ENCODE measurements around the gene ZNF488.

Gene ZNF488

GRCh38 chr10:47406870-47407691, 23.0 kb upstream of the ZNF488 start:
- Histone ChIP-seq H3K27me3 (ENCODE audit: insufficient read depth, low read length, poor library complexity) (no peaks in the 10 kb centered on the region), H2BK15ac (replicated peaks; ENCODE audit: low read depth) (no peak overlapping the region), H2BK120ac (ENCODE audit: low read depth, low read length) (no peak overlapping the region), H2BK5ac (ENCODE audit: low read length) (no peak overlapping the region), H3K79me1 (ENCODE audit: low read length) (no peaks in the 10 kb centered on the region), H3K4me2 (ENCODE audit: low read length) (no peak overlapping the region), H3K18ac (ENCODE audit: low read length) (no peak overlapping the region), H3K4ac (ENCODE audit: low read depth, low read length) (peak overlapping the region; percentile 5), H3K36me3 (ENCODE audit: control insufficient read depth, insufficient read depth, low read length) (no peaks in the 10 kb centered on the region), H3K56ac (ENCODE audit: low read length) (no peak overlapping the region), H4K5ac (ENCODE audit: low read length) (no peak overlapping the region), H3K4me3 (ENCODE audit: low read length) (no peak overlapping the region), H3K4me1 (ENCODE audit: control insufficient read depth, low read depth, low read length) (peaks cover 13% of the 10 kb centered on the region), H2AK5ac (ENCODE audit: low read length) (no peak overlapping the region), H4K8ac (ENCODE audit: low read depth, low read length) (no peak overlapping the region), H3K23ac (ENCODE audit: low read length) (no peak overlapping the region), H3K27ac (ENCODE audit: low read depth, low read length) (peak overlapping the region; percentile 8), H3K79me2 (ENCODE audit: control insufficient read depth, insufficient read depth, low read length) (no peaks in the 10 kb centered on the region), H3K9ac (ENCODE audit: low read length) (no peak overlapping the region)
- peak; percentile 97 for DNase-seq
- WGBS (ENCODE audit: extremely low coverage, insufficient coverage, low lambda C conversion rate): no CpG with 5 or more reads among the region's 9 CpGs

GRCh38 chr10:47406548-47406869, 22.4 kb upstream of the ZNF488 start:
- Histone ChIP-seq H2AK5ac (ENCODE audit: low read length) (no peak overlapping the region), H3K23ac (ENCODE audit: low read length) (no peak overlapping the region), H3K18ac (ENCODE audit: low read length) (no peak overlapping the region), H3K4me1 (ENCODE audit: control insufficient read depth, low read depth, low read length) (peaks cover 14% of the 10 kb centered on the region), H3K9ac (ENCODE audit: low read length) (no peak overlapping the region), H3K56ac (ENCODE audit: low read length) (no peak overlapping the region), H2BK5ac (ENCODE audit: low read length) (no peak overlapping the region), H2BK120ac (ENCODE audit: low read depth, low read length) (no peak overlapping the region), H3K27ac (ENCODE audit: low read depth, low read length) (no peak overlapping the region), H3K27me3 (ENCODE audit: insufficient read depth, low read length, poor library complexity) (no peaks in the 10 kb centered on the region), H3K79me1 (ENCODE audit: low read length) (no peaks in the 10 kb centered on the region), H3K4me3 (ENCODE audit: low read length) (no peak overlapping the region), H2BK15ac (replicated peaks; ENCODE audit: low read depth) (no peak overlapping the region), H3K79me2 (ENCODE audit: control insufficient read depth, insufficient read depth, low read length) (no peaks in the 10 kb centered on the region), H3K36me3 (ENCODE audit: control insufficient read depth, insufficient read depth, low read length) (no peaks in the 10 kb centered on the region), H3K4me2 (ENCODE audit: low read length) (no peak overlapping the region), H4K8ac (ENCODE audit: low read depth, low read length) (no peak overlapping the region), H3K4ac (ENCODE audit: low read depth, low read length) (no peak overlapping the region), H4K5ac (ENCODE audit: low read length) (no peak overlapping the region)
- WGBS (ENCODE audit: extremely low coverage, insufficient coverage, low lambda C conversion rate): no CpG with 5 or more reads among the region's 4 CpGs
- DNase-seq: no peak

DNA sequence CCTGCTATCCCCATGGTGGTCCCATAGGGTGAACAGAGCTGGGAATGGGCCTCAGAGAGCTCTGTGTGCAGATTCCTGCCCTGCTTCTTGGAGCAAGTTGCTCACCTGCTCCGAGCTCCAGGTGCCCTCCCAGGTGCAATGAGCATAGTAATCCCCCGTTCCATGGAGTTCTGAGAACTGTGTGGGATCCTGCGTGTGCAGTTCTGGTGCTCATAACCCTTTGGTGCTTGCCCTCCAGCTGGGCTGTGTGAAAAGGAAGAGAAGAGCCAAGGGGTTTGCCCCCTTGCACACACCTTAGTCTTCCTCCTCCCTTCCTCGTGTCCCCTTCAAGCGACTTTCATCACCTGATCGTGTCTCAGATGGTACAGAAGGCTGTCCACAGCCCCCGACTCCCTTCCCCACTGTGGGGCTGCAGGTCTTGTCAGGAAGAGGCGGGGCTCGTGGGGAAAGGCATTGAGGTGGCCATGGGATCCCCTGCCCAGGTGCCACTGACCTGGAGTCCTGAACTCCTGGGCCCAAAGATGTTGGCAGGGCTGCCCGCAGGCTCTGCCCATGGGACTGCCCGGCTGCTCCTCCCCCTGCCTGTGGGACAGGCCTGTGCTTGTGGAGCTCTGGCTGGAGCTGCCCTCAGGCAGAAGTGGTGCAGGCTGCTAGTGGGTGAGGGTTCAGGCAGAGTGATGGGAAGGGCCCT, 21.9 kb upstream of the ZNF488 start:
- DNase-seq: no peak
- Histone ChIP-seq H2BK15ac (replicated peaks; ENCODE audit: low read depth) (no peak overlapping the region), H4K8ac (ENCODE audit: low read depth, low read length) (no peak overlapping the region), H3K4ac (ENCODE audit: low read depth, low read length) (no peak overlapping the region), H3K4me2 (ENCODE audit: low read length) (no peak overlapping the region), H3K9ac (ENCODE audit: low read length) (no peak overlapping the region), H3K4me1 (ENCODE audit: control insufficient read depth, low read depth, low read length) (peaks cover 14% of the 10 kb centered on the region), H3K27me3 (ENCODE audit: insufficient read depth, low read length, poor library complexity) (no peaks in the 10 kb centered on the region), H3K23ac (ENCODE audit: low read length) (no peak overlapping the region), H3K4me3 (ENCODE audit: low read length) (no peak overlapping the region), H3K79me1 (ENCODE audit: low read length) (no peaks in the 10 kb centered on the region), H2AK5ac (ENCODE audit: low read length) (no peak overlapping the region), H4K5ac (ENCODE audit: low read length) (no peak overlapping the region), H3K56ac (ENCODE audit: low read length) (no peak overlapping the region), H3K27ac (ENCODE audit: low read depth, low read length) (no peak overlapping the region), H3K36me3 (ENCODE audit: control insufficient read depth, insufficient read depth, low read length) (no peaks in the 10 kb centered on the region), H3K18ac (ENCODE audit: low read length) (no peak overlapping the region), H2BK120ac (ENCODE audit: low read depth, low read length) (no peak overlapping the region), H2BK5ac (ENCODE audit: low read length) (no peak overlapping the region), H3K79me2 (ENCODE audit: control insufficient read depth, insufficient read depth, low read length) (no peaks in the 10 kb centered on the region)
- no CpG with 5 or more reads among the region's 11 CpGs for WGBS (ENCODE audit: extremely low coverage, insufficient coverage, low lambda C conversion rate)

- Histone ChIP-seq H2AK5ac (ENCODE audit: low read length) (no peak overlapping the region), H3K23ac (ENCODE audit: low read length) (no peak overlapping the region), H2BK15ac (replicated peaks; ENCODE audit: low read depth) (no peak overlapping the region), H3K79me2 (ENCODE audit: control insufficient read depth, insufficient read depth, low read length) (no peaks in the 10 kb centered on the region), H4K8ac (ENCODE audit: low read depth, low read length) (no peak overlapping the region), H3K4me3 (ENCODE audit: low read length) (no peak overlapping the region), H3K4me1 (ENCODE audit: control insufficient read depth, low read depth, low read length) (peaks cover 14% of the 10 kb centered on the region), H3K36me3 (ENCODE audit: control insufficient read depth, insufficient read depth, low read length) (no peaks in the 10 kb centered on the region), H4K5ac (ENCODE audit: low read length) (no peak overlapping the region), H3K9ac (ENCODE audit: low read length) (no peak overlapping the region), H3K4ac (ENCODE audit: low read depth, low read length) (no peak overlapping the region), H3K56ac (ENCODE audit: low read length) (no peak overlapping the region), H3K4me2 (ENCODE audit: low read length) (no peak overlapping the region), H3K27ac (ENCODE audit: low read depth, low read length) (no peak overlapping the region), H3K18ac (ENCODE audit: low read length) (no peak overlapping the region), H2BK5ac (ENCODE audit: low read length) (no peak overlapping the region), H3K27me3 (ENCODE audit: insufficient read depth, low read length, poor library complexity) (no peaks in the 10 kb centered on the region), H2BK120ac (ENCODE audit: low read depth, low read length) (no peak overlapping the region), H3K79me1 (ENCODE audit: low read length) (no peaks in the 10 kb centered on the region)
- no peak for DNase-seq
- no CpG with 5 or more reads among the region's 2 CpGs for WGBS (ENCODE audit: extremely low coverage, insufficient coverage, low lambda C conversion rate)
Measured at GRCh38 chr10:47404937-47405336, 20.8 kb upstream of the ZNF488 start.

GRCh38 chr10:47404446-47404845, 20.4 kb upstream of the ZNF488 start:
- no peak overlapping the region for H3K23ac ChIP-seq (ENCODE audit: low read length)
- no peaks in the 10 kb centered on the region for H3K36me3 ChIP-seq (ENCODE audit: control insufficient read depth, insufficient read depth, low read length)
- H3K56ac ChIP-seq (ENCODE audit: low read length): no peak overlapping the region
- H2BK120ac ChIP-seq (ENCODE audit: low read depth, low read length): no peak overlapping the region
- DNase-seq: peak; percentile 57
- peaks cover 14% of the 10 kb centered on the region for H3K4me1 ChIP-seq (ENCODE audit: control insufficient read depth, low read depth, low read length)
- no peaks in the 10 kb centered on the region for H3K79me2 ChIP-seq (ENCODE audit: control insufficient read depth, insufficient read depth, low read length)
- H2BK15ac ChIP-seq (replicated peaks; ENCODE audit: low read depth): no peak overlapping the region
- no peak overlapping the region for H3K18ac ChIP-seq (ENCODE audit: low read length)
- H4K5ac ChIP-seq (ENCODE audit: low read length): no peak overlapping the region
- WGBS (ENCODE audit: extremely low coverage, insufficient coverage, low lambda C conversion rate): no CpG with 5 or more reads among the region's 6 CpGs
- no peak overlapping the region for H3K4me3 ChIP-seq (ENCODE audit: low read length)
- no peak overlapping the region for H3K27ac ChIP-seq (ENCODE audit: low read depth, low read length)
- no peak overlapping the region for H2AK5ac ChIP-seq (ENCODE audit: low read length)
- H3K79me1 ChIP-seq (ENCODE audit: low read length): no peaks in the 10 kb centered on the region
- H3K27me3 ChIP-seq (ENCODE audit: insufficient read depth, low read length, poor library complexity): no peaks in the 10 kb centered on the region
- H2BK5ac ChIP-seq (ENCODE audit: low read length): no peak overlapping the region
- no peak overlapping the region for H3K4me2 ChIP-seq (ENCODE audit: low read length)
- no peak overlapping the region for H3K9ac ChIP-seq (ENCODE audit: low read length)
- H4K8ac ChIP-seq (ENCODE audit: low read depth, low read length): no peak overlapping the region
- H3K4ac ChIP-seq (ENCODE audit: low read depth, low read length): peak overlapping the region; percentile 22

Measured in mesendoderm (in vitro differentiated cells).